Measurements from ENCODE around the gene NT5C.

GRCh38 chr17:75176625-75177024, 45.1 kb upstream of the NT5C start:
- TF ChIP-seq POLR2A (IDR thresholded peaks at IDR 0.05) (no peak), POLR2AphosphoS5 (IDR thresholded peaks at IDR 0.05) (no peak), EP300 (IDR thresholded peaks at IDR 0.05) (no peak)
- TF ChIP-seq, protein P1, sequence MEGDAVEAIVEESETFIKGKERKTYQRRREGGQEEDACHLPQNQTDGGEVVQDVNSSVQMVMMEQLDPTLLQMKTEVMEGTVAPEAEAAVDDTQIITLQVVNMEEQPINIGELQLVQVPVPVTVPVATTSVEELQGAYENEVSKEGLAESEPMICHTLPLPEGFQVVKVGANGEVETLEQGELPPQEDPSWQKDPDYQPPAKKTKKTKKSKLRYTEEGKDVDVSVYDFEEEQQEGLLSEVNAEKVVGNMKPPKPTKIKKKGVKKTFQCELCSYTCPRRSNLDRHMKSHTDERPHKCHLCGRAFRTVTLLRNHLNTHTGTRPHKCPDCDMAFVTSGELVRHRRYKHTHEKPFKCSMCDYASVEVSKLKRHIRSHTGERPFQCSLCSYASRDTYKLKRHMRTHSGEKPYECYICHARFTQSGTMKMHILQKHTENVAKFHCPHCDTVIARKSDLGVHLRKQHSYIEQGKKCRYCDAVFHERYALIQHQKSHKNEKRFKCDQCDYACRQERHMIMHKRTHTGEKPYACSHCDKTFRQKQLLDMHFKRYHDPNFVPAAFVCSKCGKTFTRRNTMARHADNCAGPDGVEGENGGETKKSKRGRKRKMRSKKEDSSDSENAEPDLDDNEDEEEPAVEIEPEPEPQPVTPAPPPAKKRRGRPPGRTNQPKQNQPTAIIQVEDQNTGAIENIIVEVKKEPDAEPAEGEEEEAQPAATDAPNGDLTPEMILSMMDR (IDR thresholded peaks at IDR 0.05): no peak
